ENCODE results near the gene NOTCH1.

GRCh38 chr9:136549010-136549980 lies 3.4 kb upstream of the NOTCH1 start:
- TF ChIP-seq ZNF202 (tag by site-specific recombination; IDR thresholded peaks at IDR 0.05; ENCODE audit: borderline replicate concordance), result no peak
- no peak for TF ChIP-seq ZBTB8A (tag by site-specific recombination; IDR thresholded peaks at IDR 0.05)
- TF ChIP-seq CTCF (tag by site-specific recombination; IDR thresholded peaks at IDR 0.05), result no peak
- TF ChIP-seq GLI2 (tag by site-specific recombination; IDR thresholded peaks at IDR 0.05; ENCODE audit: borderline replicate concordance, low read depth), result no peak
- no peak for TF ChIP-seq ZNF624 (tag by site-specific recombination; IDR thresholded peaks at IDR 0.05)
- TF ChIP-seq SCRT1 (tag by site-specific recombination; IDR thresholded peaks at IDR 0.05; ENCODE audit: borderline replicate concordance), result no peak
- no peak for TF ChIP-seq SP3 (tag by site-specific recombination; IDR thresholded peaks at IDR 0.05)
- TF ChIP-seq ZBTB21 (tag by site-specific recombination; IDR thresholded peaks at IDR 0.05), result no peak
- TF ChIP-seq ZNF223 (tag by site-specific recombination; IDR thresholded peaks at IDR 0.05), result no peak
- TF ChIP-seq ZNF274 (IDR thresholded peaks at IDR 0.05; ENCODE audit: low read length), result no peak
- no peak for TF ChIP-seq ZNF274 (tag by site-specific recombination; IDR thresholded peaks at IDR 0.05; ENCODE audit: borderline replicate concordance)
